ENCODE results near the gene WSB1.

The WSB1 gene

GRCh38 chr17:27362503-27362902 is 68.6 kb downstream of the WSB1 start:
- TF ChIP-seq EZH2 (IDR thresholded peaks at IDR 0.05; ENCODE audit: borderline replicate concordance, low read length): no peak
- TF ChIP-seq CTCF (IDR thresholded peaks at IDR 0.05; ENCODE audit: low read length): no peak
- H2AFZ ChIP-seq (ENCODE audit: low read length): no peak overlapping the region
- no peak overlapping the region for H3K9ac ChIP-seq (ENCODE audit: low read length)
- no peak overlapping the region for H3K27ac ChIP-seq (ENCODE audit: low read depth, low read length, poor library complexity, severe bottlenecking)
- H3K27me3 ChIP-seq (ENCODE audit: insufficient read depth, low read length): 0 out of 2 replicates have a peak, but pooled peaks cover 3% of the 10 kb centered on the region
- no peaks in the 10 kb centered on the region for H3K36me3 ChIP-seq (ENCODE audit: insufficient read depth, low read length)
- no peaks in the 10 kb centered on the region for H4K20me1 ChIP-seq (ENCODE audit: insufficient read depth, low read length)
- no peak overlapping the region for H3K4me2 ChIP-seq (ENCODE audit: low read length)
- no peaks in the 10 kb centered on the region for H3K79me2 ChIP-seq (ENCODE audit: insufficient read depth, low read length)
- H3K4me1 ChIP-seq (ENCODE audit: insufficient read depth, low read length, severe bottlenecking): no peaks in the 10 kb centered on the region
- no peaks in the 10 kb centered on the region for H3K9me2 ChIP-seq (ENCODE audit: low read depth, low read length)
- no peaks in the 10 kb centered on the region for H3K9me3 ChIP-seq (ENCODE audit: low read length)
- H3F3A ChIP-seq (ENCODE audit: insufficient read depth, low read length): no peaks in the 10 kb centered on the region
- no peak overlapping the region for H3K4me3 ChIP-seq (ENCODE audit: low read depth, low read length, poor library complexity, severe bottlenecking)

- no peaks in the 10 kb centered on the region for H3K79me2 ChIP-seq (ENCODE audit: insufficient read depth, low read length)
- H3K4me2 ChIP-seq (ENCODE audit: low read length): no peak overlapping the region
- 0 out of 2 replicates have a peak, but pooled peaks cover 3% of the 10 kb centered on the region for H3K27me3 ChIP-seq (ENCODE audit: insufficient read depth, low read length)
- no peak overlapping the region for H3K4me3 ChIP-seq (ENCODE audit: low read depth, low read length, poor library complexity, severe bottlenecking)
- no peaks in the 10 kb centered on the region for H3K4me1 ChIP-seq (ENCODE audit: insufficient read depth, low read length, severe bottlenecking)
- H2AFZ ChIP-seq (ENCODE audit: low read length): no peak overlapping the region
- TF ChIP-seq EZH2 (IDR thresholded peaks at IDR 0.05; ENCODE audit: borderline replicate concordance, low read length) (no peak), CTCF (IDR thresholded peaks at IDR 0.05; ENCODE audit: low read length) (no peak)
- no peaks in the 10 kb centered on the region for H3K9me3 ChIP-seq (ENCODE audit: low read length)
- H3K9ac ChIP-seq (ENCODE audit: low read length): no peak overlapping the region
- H3F3A ChIP-seq (ENCODE audit: insufficient read depth, low read length): no peaks in the 10 kb centered on the region
- H3K36me3 ChIP-seq (ENCODE audit: insufficient read depth, low read length): no peaks in the 10 kb centered on the region
- H3K9me2 ChIP-seq (ENCODE audit: low read depth, low read length): no peaks in the 10 kb centered on the region
- no peaks in the 10 kb centered on the region for H4K20me1 ChIP-seq (ENCODE audit: insufficient read depth, low read length)
- H3K27ac ChIP-seq (ENCODE audit: low read depth, low read length, poor library complexity, severe bottlenecking): no peak overlapping the region
These were observed 69.0 kb downstream of the WSB1 start for GRCh38 chr17:27362909-27363308.

DNA sequence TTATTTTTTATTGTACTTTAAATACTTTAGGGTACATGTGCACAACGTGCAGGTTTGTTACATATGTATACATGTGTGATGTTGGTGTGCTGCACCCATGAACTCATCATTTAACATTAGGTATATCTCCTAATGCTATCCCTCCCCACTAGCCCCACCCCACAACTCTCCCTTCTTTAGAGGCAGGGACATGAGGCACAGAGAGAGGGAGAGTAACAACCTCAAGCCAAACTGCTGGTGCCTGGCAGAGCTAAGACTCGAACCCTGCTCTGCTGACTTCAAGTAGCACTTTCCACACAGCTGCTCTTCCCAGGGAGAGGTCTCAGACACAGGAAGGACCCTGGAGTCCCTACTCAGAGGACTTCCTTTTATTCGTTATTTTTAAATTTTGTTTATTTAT is 69.4 kb downstream of the WSB1 start:
- no peak overlapping the region for H3K9ac ChIP-seq (ENCODE audit: low read length)
- no peak overlapping the region for H2AFZ ChIP-seq (ENCODE audit: low read length)
- H3K27me3 ChIP-seq (ENCODE audit: insufficient read depth, low read length): 0 out of 2 replicates have a peak, but pooled peaks cover 3% of the 10 kb centered on the region
- no peak overlapping the region for H3K4me3 ChIP-seq (ENCODE audit: low read depth, low read length, poor library complexity, severe bottlenecking)
- no peaks in the 10 kb centered on the region for H3F3A ChIP-seq (ENCODE audit: insufficient read depth, low read length)
- no peaks in the 10 kb centered on the region for H3K79me2 ChIP-seq (ENCODE audit: insufficient read depth, low read length)
- no peaks in the 10 kb centered on the region for H3K36me3 ChIP-seq (ENCODE audit: insufficient read depth, low read length)
- H3K4me1 ChIP-seq (ENCODE audit: insufficient read depth, low read length, severe bottlenecking): no peaks in the 10 kb centered on the region
- H3K9me3 ChIP-seq (ENCODE audit: low read length): no peaks in the 10 kb centered on the region
- TF ChIP-seq CTCF (IDR thresholded peaks at IDR 0.05; ENCODE audit: low read length) (no peak), EZH2 (IDR thresholded peaks at IDR 0.05; ENCODE audit: borderline replicate concordance, low read length) (no peak)
- H3K9me2 ChIP-seq (ENCODE audit: low read depth, low read length): no peaks in the 10 kb centered on the region
- no peak overlapping the region for H3K27ac ChIP-seq (ENCODE audit: low read depth, low read length, poor library complexity, severe bottlenecking)
- H4K20me1 ChIP-seq (ENCODE audit: insufficient read depth, low read length): no peaks in the 10 kb centered on the region
- no peak overlapping the region for H3K4me2 ChIP-seq (ENCODE audit: low read length)
